HL-60 (cell line): ENCODE data around the gene F7.

Source experiments
- CTCF ChIP-seq: IDR thresholded peaks from one replicate; pipeline ENCODE4 v1.5.1; 2011; ENCODE audit warnings: low read length, control low read depth, inconsistent platforms; ENCODE audit not compliant: insufficient read depth
- POLR2AphosphoS5 ChIP-seq: IDR thresholded peaks from 2 replicates; pipeline ENCODE4 v1.6.1; 2012; ENCODE audit warnings: low read depth

GRCh38 chr13:113152691-113152983 is 47.0 kb downstream of the F7 start:
- TF ChIP-seq CTCF: no peak
- TF ChIP-seq POLR2AphosphoS5: no peak
